Measurements from ENCODE around the gene FGF11. TPM values are rescaled to one million over a fixed set of nuclear protein-coding genes. Genes with fewer than 3 reads are reported as not detected.
"Not testable (repeated sequence)": the region's sequence is repeated elsewhere in the genome, so short reads cannot be mapped to it uniquely, and the experiment has no call there.

Gene FGF11
- polyA plus RNA-seq, 1 experiment: 0.63 TPM

- ChIA-PET POLR2A (interaction anchor here (0.7 to 2.6 kb wide), 8 partner anchors 10 to 128 kb away, joined by 3 to 6 read pairs (median 4); no protein-coding TSS in a partner anchor), CTCF (no interaction called here)
- DNase-seq (ENCODE audit: low read depth, low spot score): no peak
- H3K27ac ChIP-seq (ENCODE audit: low read depth, low read length): peak overlapping the region; percentile 96
- TF ChIP-seq CTCF (IDR thresholded peaks at IDR 0.05; ENCODE audit: low read depth, low read length): no peak
- no peaks in the 10 kb centered on the region for H3K27me3 ChIP-seq (ENCODE audit: control insufficient read depth, insufficient read depth, low read length)
- H3K4me3 ChIP-seq (ENCODE audit: low read depth, low read length): peak overlapping the region; percentile 80
- H3K9me3 ChIP-seq (ENCODE audit: control insufficient read depth, insufficient read depth, low read length): no peaks in the 10 kb centered on the region
Observed at GRCh38 chr17:7478276-7479212, 39.2 kb downstream of the FGF11 start.

GRCh38 chr17:7479213-7480088 lies 40.1 kb downstream of the FGF11 start, which contains the start of gene ZBTB4:
Gene ZBTB4 (minus strand): TSS chr17:7479631. CDS start chr17:7466801, 12,830 bp downstream.
- Histone ChIP-seq H3K9me3 (ENCODE audit: control insufficient read depth, insufficient read depth, low read length) (no peaks in the 10 kb centered on the region), H3K27ac (ENCODE audit: low read depth, low read length) (peak within 1 kb of the TSS; percentile 96), H3K27me3 (ENCODE audit: control insufficient read depth, insufficient read depth, low read length) (no peaks in the 10 kb centered on the region), H3K4me3 (ENCODE audit: low read depth, low read length) (peak within 1 kb of the TSS; percentile 80)
- ChIA-PET CTCF (no interaction called here), POLR2A (interaction anchor here (0.6 to 2.6 kb wide), 8 partner anchors 11 to 128 kb away, joined by 3 to 6 read pairs (median 3); partner anchors contain the start of gene TMEM256)
- DNase-seq (ENCODE audit: low read depth, low spot score): no peak
- no peak for TF ChIP-seq CTCF (IDR thresholded peaks at IDR 0.05; ENCODE audit: low read depth, low read length)

- H3K27ac ChIP-seq (ENCODE audit: low read depth, low read length): peak overlapping the region; percentile 65
- no peak for DNase-seq (ENCODE audit: low read depth, low spot score)
- POLR2A ChIA-PET: interaction anchor here (0.6 to 2.6 kb wide), 7 partner anchors 12 to 129 kb away, joined by 3 to 6 read pairs (median 3); partner anchors contain the start of gene TMEM256
- peak overlapping the region; percentile 67 for H3K4me3 ChIP-seq (ENCODE audit: low read depth, low read length)
- TF ChIP-seq CTCF (IDR thresholded peaks at IDR 0.05; ENCODE audit: low read depth, low read length): no peak
- no peaks in the 10 kb centered on the region for H3K9me3 ChIP-seq (ENCODE audit: control insufficient read depth, insufficient read depth, low read length)
- no peaks in the 10 kb centered on the region for H3K27me3 ChIP-seq (ENCODE audit: control insufficient read depth, insufficient read depth, low read length)
- CTCF ChIA-PET: interaction anchor here (0.5 kb wide), 1 partner anchor 125 kb away, joined by 3 read pairs; the partner anchor contains the start of gene TMEM95
Observed at GRCh38 chr17:7480089-7480384, 40.7 kb downstream of the FGF11 start.

- peak within 1 kb of the TSS; percentile 67; the same call in 1 of the 2 replicates for H3K4me3 ChIP-seq (ENCODE audit: low read depth, low read length)
- CTCF ChIA-PET; DNase-seq (ENCODE audit: low read depth, low spot score); H3K27me3 ChIP-seq (ENCODE audit: control insufficient read depth, insufficient read depth, low read length); POLR2A ChIA-PET; H3K9me3 ChIP-seq (ENCODE audit: control insufficient read depth, insufficient read depth, low read length): not testable (repeated sequence)
- H3K27ac ChIP-seq (ENCODE audit: low read depth, low read length): peak within 1 kb of the TSS; percentile 65
Observed at GRCh38 chr17:7481275-7481674, 42.0 kb downstream of the FGF11 start, which contains the start of gene SLC35G6. Gene SLC35G6 (plus strand): TSS chr17:7481446. CDS start chr17:7481517, 71 bp downstream.

- CTCF ChIA-PET; DNase-seq (ENCODE audit: low read depth, low spot score); H3K27ac ChIP-seq (ENCODE audit: low read depth, low read length); H3K27me3 ChIP-seq (ENCODE audit: control insufficient read depth, insufficient read depth, low read length); POLR2A ChIA-PET; H3K9me3 ChIP-seq (ENCODE audit: control insufficient read depth, insufficient read depth, low read length); H3K4me3 ChIP-seq (ENCODE audit: low read depth, low read length): not testable (repeated sequence)
Observed at GRCh38 chr17:7481842-7482741, 42.8 kb downstream of the FGF11 start.

- POLR2A ChIA-PET: not testable (repeated sequence)
Observed at GRCh38 chr17:7482742-7483088, 43.4 kb downstream of the FGF11 start.

More at GRCh38 chr17:7482742-7483088, 43.4 kb downstream of the FGF11 start:
- CTCF ChIA-PET; H3K27me3 ChIP-seq (ENCODE audit: control insufficient read depth, insufficient read depth, low read length); H3K9me3 ChIP-seq (ENCODE audit: control insufficient read depth, insufficient read depth, low read length); DNase-seq (ENCODE audit: low read depth, low spot score): not testable (repeated sequence)
- H3K27ac ChIP-seq (ENCODE audit: low read depth, low read length): peak overlapping the region; percentile 100
- H3K4me3 ChIP-seq (ENCODE audit: low read depth, low read length): peak overlapping the region; percentile 92

Data from AG04450 (cell line).